Epidermal melanocyte (primary cell): Measurements from ENCODE around the gene PRDM2.
A peak's percentile ranks its signal among the peaks of the same experiment; 100 is the strongest.

Experiments used
- DNase-seq: peaks from one replicate; pipeline ENCODE4 v3.0.0; 2011; ENCODE audit warnings: low spot score; ENCODE audit not compliant: insufficient read length

PRDM2 gene

DNA sequence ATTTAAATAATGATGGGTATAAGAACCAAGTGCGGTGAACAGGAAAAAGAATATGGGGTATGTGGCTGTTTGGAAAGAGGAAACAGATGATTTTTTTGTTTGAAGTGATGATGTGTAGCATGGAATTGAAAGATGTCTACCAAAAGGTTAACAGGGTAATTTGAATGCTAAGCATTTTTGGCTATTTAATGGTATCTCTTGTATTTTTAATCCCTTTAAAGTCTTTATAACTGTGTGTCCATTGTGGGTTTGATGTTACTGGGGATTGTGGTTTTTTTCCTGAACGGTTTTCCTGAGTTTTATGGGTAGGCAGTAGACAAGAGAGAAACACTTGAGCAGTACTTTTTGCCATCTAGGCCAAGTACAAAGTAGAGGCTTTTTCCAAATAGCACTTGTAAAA, 63.2 kb downstream of the PRDM2 start:
- no peak for DNase-seq

DNA sequence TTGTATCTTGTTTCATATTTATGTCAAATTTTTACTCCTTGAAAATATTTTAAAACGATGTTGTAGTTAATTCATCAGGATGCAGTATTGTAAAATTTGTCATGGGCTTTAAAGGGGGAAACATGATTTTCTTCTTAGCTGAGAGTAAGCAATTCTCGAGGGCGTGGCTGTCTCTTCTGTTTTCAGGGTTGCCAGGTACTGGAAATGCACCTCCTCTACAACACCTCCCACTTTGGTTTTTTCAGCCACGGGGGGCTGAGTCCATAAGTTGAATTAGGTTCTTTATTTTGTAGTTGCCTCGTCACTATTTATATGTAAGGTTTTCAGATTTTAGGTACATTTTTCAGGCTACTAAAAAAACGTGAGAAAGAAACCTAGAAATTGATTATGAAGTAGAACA, 64.0 kb downstream of the PRDM2 start:
- DNase-seq = no peak

DNA sequence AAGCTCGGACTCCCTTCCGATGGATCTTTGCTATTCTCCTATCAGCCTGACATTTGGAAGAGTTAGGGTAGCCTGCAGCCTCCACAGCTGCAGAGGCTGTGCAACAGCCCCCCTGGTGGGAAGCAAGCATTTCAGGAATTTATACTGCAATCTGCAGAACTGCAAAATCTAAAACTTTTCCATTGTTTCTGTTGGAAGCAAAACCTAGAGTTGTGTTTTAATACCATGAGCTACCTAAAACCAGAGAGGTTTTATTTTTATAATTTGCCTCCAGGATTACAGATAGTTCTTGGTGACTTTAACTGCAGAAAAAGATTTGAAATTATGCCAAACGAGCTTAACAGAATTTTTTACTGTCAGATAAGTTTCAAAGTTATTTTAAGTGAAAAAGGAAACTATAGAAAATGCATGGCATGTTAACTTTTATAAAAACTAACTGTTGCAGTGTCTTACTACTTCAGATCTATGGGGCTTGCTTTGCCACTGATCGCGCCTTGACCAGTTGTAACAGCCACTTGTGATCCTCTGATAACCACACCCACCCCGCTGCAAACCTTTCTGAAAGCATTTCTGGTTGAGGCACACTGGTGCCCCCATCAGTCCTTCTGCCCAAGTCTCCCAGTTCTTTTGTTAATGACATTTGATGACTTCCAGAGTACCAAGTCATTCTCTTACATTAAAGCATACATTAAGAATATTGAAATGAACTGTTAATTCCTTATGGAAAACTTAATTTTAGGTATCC, 64.8 kb downstream of the PRDM2 start:
- DNase-seq = no peak

DNA sequence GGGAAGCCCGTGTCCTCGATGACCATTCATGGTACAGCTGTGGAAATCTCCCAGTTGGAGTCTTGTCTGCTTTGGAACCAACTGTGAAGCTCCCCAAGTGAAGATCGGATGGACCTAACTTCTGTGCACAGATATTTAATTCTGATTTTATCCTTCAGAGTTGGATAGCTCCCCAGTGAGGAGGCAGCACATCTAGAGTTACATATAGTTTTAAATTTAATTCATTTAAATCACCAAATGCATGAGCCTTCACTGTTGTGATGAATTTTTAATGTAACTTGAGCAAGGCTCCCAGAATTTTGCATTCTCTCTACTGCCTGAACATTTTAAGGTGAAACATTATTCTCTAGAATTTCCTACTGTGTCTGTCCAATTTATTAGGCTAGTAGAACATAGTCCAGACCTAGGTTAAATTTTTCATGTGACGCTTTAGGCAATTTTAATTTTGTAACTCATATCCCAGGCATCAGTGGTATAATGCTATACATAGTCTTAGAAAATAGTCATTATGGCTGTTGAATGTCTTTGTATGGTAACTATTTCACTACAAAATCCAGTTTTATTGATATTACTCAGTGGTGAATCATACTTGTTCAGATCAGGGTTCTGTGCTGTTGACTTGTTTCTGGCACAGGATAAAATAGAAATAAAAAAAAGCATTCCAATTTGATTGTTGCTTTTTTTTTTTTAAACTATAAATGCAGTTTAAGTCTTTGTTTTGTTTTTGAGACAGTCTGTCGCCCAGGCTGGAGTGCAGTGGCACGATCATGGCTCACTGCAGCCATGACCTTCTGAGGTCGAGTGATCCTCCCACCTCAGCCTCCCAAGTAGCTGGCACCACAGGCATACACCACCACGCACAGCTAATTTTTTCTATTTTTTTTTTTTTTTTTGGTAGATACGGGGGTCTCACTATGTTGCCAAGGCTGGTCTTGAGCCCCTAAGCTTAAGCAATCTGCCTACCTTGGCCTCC, 66.9 kb downstream of the PRDM2 start:
- DNase-seq = no peak

DNA sequence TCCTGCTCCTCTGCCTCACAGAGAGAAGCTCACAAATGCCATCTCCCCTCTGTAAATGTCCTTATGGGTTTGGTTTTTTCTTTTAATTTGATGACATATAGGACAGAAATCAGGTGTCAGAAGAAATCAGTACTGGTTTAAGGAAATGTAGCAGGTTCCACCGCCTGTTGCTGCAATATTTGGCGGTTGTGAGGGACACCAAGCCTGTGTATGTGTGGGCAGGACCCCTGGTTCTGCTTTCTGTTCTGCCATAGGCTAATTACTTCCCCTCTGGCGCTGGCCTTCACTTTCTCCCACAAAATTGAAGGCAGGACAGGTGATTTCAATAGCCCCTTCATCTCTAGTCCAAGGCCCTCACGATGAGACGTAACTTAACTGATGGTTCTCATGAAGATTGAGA, 69.2 kb downstream of the PRDM2 start:
- DNase-seq = no peak

DNA sequence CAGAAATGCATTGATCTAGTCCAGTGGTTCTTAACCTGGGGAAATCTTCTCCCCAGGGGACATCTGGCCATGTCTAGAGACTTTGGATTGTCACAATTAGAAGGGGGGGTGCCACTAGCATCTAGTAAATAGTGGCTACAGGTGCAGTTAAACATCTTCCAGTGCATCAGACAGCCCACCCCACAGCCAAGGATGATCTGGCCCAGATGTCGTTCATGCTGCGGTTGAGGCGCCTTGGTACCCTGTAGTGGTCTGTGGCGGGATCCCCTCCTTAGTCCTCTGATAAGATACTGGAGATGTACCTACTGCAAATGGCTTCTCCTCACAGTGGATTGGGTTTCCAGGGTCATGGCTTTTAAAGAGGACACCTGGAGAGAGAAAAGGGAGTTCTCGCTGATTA, 69.8 kb downstream of the PRDM2 start:
- no peak for DNase-seq

DNA sequence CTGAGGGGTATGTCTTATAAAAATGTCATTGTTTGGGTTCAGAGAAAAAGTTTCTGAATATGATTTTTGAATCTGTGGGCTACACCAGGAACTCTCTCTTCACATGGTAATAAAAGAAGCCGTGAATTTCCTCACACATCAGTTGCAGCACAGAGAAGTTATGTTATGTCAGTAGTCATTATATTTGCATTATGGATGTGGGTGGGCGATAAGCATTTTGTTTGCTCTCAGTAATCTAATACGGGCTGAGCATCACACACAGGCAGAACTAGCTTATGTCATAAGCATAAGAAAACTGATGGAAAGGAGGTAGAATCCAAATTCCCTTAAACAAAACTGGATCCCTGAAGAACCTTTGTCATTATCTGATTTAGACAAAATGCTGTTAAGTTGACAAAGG, 70.8 kb downstream of the PRDM2 start:
- DNase-seq = no peak

DNA sequence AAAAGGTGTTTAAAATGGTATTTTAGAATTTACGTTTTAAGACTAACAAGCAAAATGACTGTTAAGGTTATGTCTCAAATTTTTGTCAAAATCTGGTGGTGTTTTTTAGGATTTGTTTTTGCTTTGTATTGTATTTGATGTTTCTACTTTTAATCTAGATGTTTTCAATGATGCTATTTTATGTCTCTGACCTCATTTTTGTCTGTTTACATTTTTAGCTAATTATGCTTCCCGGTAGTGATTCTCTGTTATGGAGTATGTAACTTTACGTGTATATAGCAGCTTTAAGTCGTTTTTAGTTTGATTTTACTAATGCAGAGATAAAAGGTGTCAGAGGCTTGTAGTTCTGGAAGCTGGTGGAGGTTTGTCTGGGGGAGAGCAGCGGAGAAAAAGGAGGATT, 71.8 kb downstream of the PRDM2 start:
- no peak for DNase-seq

DNA sequence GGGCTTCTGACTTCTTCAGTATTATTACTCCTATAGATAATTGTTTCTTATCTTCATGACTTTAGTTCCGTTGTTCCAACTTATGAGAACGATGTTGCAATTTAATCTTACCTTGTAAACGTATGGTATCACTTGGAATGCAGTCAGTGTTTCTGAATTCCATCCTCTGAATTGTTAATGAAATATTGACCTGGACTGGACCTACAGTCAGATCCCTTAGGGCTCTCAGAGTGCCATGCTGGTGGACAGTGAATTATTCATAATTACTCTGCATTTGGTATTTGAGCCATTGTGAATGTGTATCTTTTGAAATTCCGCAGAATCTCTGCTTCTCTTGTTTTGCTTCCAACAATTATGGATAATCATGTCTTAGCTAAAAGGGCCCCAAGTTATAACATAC, 72.3 kb downstream of the PRDM2 start:
- DNase-seq = no peak

DNA sequence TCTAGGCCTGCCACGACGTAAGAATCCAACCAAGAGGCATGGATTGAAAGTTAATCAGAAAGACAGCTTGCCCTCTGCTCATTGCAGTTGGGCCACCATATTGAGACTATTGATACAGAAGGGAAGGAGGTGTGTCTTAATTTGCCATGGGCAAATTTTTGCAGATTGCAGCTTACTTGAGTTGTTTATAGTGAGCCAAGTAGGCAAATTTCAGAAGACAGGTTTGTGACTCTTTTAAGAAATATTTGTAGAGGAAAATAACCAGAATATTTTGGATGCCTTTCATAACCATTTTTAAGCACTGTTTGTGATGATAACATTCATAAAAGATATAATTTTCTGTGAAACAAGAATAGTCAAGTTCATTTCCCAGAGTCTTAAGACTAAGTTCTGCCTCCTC, 74.1 kb downstream of the PRDM2 start:
- DNase-seq = no peak

DNA sequence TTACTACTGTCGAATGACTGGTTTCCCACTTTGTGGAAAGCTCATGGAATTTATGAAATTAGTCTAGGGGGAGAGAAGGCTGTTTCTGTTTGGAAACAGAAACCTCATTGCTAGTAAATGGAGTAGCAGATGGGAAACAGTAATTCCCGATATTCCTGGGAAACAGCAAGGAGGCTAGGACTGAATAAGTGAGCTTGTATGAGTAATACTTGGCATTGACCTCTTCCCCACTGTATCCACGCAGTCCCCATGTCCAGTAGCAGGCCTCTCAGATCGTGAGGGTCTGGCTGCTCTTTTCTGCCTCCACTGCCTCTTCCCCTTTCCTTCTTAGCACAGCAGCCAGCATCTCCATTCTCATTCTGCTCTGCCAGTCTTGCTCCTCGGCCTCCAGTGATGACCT, 75.5 kb downstream of the PRDM2 start:
- DNase-seq = no peak

DNA sequence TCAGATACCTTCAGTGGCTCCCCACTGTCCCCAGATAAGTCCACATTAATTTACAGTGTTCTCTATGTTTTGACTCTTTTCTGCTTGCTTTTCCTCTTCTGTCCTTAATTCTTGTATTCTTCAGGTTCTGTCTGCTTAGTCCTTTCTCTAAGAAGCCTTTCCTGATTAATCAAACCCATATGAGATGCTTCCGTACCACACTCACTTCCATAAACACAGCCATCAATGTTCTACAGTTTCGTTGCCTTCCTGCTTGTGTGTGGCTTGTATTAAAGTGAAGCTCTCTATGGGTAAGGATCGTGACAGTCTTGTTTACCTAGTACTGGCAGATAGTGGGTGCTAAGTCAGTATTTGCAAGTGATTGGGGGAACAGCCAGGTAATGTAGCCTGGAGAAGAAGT, 75.9 kb downstream of the PRDM2 start:
- no peak for DNase-seq

DNA sequence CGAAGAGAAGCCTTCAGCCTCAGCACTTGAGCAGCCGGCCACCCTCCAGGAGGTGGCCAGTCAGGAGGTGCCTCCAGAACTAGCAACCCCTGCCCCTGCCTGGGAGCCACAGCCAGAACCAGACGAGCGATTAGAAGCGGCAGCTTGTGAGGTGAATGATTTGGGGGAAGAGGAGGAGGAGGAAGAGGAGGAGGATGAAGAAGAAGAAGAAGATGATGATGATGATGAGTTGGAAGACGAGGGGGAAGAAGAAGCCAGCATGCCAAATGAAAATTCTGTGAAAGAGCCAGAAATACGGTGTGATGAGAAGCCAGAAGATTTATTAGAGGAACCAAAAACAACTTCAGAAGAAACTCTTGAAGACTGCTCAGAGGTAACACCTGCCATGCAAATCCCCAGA, 78.4 kb downstream of the PRDM2 start:
- no peak for DNase-seq

DNA sequence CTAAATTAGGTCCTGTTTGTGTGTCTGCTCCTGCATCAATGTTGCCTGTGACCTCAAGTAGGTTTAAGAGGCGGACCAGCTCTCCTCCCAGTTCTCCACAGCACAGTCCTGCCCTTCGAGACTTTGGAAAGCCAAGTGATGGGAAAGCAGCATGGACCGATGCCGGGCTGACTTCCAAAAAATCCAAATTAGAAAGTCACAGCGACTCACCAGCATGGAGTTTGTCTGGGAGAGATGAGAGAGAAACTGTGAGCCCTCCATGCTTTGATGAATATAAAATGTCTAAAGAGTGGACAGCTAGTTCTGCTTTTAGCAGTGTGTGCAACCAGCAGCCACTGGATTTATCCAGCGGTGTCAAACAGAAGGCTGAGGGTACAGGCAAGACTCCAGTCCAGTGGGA, 79.9 kb downstream of the PRDM2 start:
- DNase-seq = no peak

DNA sequence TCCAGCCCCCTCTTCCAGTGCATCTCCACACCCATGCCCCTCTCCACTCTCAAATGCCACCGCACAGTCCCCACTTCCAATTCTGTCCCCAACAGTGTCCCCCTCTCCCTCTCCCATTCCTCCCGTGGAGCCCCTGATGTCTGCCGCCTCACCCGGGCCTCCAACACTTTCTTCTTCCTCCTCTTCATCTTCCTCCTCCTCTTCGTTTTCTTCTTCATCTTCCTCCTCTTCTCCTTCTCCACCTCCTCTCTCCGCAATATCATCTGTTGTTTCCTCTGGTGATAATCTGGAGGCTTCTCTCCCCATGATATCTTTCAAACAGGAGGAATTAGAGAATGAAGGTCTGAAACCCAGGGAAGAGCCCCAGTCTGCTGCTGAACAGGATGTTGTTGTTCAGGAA, 80.8 kb downstream of the PRDM2 start:
- no peak for DNase-seq

DNA sequence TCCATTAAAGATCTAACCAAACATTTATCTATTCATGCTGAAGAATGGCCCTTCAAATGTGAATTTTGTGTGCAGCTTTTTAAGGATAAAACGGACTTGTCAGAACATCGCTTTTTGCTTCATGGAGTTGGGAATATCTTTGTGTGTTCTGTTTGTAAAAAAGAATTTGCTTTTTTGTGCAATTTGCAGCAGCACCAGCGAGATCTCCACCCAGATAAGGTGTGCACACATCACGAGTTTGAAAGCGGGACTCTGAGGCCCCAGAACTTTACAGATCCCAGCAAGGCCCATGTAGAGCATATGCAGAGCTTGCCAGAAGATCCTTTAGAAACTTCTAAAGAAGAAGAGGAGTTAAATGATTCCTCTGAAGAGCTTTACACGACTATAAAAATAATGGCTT, 81.2 kb downstream of the PRDM2 start:
- no peak for DNase-seq

DNA sequence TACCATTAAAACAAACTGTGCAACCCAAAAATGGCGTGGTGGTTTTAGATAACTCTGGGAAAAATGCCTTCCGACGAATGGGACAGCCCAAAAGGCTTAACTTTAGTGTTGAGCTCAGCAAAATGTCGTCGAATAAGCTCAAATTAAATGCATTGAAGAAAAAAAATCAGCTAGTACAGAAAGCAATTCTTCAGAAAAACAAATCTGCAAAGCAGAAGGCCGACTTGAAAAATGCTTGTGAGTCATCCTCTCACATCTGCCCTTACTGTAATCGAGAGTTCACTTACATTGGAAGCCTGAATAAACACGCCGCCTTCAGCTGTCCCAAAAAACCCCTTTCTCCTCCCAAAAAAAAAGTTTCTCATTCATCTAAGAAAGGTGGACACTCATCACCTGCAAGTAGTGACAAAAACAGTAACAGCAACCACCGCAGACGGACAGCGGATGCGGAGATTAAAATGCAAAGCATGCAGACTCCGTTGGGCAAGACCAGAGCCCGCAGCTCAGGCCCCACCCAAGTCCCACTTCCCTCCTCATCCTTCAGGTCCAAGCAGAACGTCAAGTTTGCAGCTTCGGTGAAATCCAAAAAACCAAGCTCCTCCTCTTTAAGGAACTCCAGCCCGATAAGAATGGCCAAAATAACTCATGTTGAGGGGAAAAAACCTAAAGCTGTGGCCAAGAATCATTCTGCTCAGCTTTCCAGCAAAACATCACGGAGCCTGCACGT, 82.1 kb downstream of the PRDM2 start:
- DNase-seq = peak; percentile 48

DNA sequence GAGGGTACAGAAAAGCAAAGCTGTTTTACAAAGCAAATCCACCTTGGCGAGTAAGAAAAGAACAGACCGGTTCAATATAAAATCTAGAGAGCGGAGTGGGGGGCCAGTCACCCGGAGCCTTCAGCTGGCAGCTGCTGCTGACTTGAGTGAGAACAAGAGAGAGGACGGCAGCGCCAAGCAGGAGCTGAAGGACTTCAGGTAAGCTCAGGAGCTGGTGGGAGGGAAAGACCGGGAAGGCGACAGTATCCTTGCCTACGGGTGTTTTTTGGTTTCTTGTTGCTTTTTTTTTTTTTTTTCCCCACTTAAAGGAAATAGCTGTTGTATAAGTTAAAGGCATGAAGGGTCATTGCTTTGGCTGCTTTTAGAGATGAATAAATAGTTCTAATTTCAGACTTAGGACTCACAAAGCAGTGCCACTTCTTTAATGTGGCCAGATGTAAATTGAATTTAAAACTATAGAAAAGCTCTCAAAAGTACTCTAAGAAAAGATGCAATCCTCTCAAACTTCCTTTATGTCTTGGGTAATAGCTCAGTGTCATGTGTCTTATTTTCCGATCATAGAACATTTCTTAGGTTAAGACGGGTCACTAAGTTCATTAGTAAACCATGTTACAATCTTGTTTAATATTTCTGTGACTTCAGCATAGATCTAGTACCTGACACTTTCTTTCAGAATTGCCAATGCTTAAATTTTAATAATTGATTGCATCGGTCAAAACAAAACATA, 82.8 kb downstream of the PRDM2 start:
- DNase-seq = no peak

DNA sequence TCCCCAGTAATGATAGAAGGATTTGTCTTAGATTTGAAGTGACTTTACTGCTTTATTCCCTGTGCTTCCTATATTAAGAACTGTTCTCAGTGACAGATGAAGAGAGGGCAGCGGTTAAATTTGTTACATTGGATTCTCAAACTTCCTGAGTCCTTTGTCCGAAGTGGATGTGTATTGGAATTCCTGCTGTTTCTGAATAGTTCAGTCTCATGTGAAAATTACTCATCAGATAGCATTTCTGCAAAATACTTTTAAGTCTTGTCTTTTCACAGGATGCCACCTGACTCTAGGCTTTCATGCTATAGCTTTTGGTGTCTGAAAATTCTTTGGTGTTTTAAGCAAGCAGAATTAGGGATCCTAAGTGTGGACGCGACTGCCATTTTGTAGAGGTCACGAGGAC, 83.6 kb downstream of the PRDM2 start:
- no peak for DNase-seq

DNA sequence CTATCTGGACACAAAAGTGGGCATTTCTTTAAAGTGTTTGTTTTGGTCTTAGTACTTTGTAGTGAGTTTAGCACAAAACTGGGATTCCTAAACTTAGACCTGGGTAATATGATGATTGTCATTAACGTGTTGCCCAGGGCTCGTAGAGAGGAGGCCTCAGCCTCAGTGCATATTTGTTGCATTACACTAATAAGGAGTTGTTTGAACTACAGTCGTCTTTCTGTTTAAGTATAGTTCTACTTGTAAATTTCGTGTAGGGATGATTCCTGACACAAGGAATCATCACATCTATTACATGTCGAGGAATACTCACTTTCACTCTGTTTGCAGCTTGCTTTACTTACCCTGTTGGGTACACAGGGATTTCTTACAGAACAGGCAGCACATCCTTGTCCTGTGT, 85.0 kb downstream of the PRDM2 start:
- no peak for DNase-seq

DNA sequence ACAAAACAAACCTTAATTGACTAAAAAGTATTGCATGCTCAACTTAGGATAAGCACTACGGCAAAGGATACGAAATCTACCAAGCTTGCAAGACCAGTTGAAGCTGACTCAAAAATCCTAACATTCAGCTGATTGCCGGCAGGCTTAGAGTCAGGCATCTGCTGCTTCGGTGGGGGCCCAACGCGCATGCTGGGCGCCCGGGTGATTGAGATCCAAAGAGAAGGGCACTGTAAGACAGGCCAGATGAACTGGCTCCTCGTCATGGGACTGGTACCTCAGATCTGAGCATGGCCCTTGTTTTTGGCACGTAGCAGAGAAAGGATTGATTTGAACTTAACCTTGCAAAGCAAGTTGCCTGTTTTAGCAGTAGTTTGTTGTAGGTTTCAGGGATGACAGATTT, 86.6 kb downstream of the PRDM2 start:
- DNase-seq = no peak
